Caki2 (cell line): ENCODE measurements around the gene NUDT3. TPM values are rescaled to one million over a fixed set of nuclear protein-coding genes. Genes with fewer than 3 reads are reported as not detected.
"Not testable (repeated sequence)": the region's sequence is repeated elsewhere in the genome, so short reads cannot be mapped to it uniquely, and the experiment has no call there.

Source experiments
- DNase-seq: peaks from one replicate; pipeline ENCODE4 v3.0.0-alpha.2; 2015; ENCODE audit warnings: low read depth
- in situ Hi-C: cut with HindIII; loops from 2 replicates; pipeline ENCODE4 v1.10.0; 2016; ENCODE audit warnings: low sequenced_read_pairs, low pct_unique_long_range_greater_than_20kb, mixed read lengths
- total RNA-seq: library from RNA; depleted of rRNA; stranded (reverse); fragments of >200 nt; shearing (Covaris generic); gene quantifications from 2 replicates; pipeline ENCODE4 v1.2.3, GENCODE V29; 2014; ENCODE audit warnings: low replicate concordance

NUDT3 gene
- total RNA-seq, 1 experiment from 2014 or later: 7.2 TPM

DNA sequence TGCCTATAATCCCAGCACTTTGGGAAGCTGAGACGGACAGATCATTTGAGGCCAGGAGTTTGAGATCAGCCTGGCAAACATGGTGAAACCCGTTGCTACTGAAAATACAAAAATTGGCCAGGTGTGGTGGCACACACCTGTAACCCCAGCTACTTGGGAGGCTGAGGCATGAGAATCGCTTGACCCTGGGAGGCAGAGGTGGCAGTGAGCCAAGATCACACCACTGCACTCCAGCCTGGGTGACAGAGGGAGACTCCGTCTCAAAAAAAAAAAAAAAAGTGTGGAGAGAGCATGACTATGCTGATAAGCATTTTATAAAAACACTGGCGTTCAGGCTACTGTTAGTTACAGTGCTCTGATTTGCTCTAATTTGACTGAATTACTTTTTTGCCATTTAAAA is 14.9 kb downstream of the NUDT3 start:
- in situ Hi-C loops, DNase-seq: not testable (repeated sequence)

GRCh38 chr6:34375833-34376232 is 16.6 kb downstream of the NUDT3 start:
- no peak for DNase-seq
- in situ Hi-C loops: no loop called here

GRCh38 chr6:34374508-34374907 is 18.0 kb downstream of the NUDT3 start:
- DNase-seq: no peak
- in situ Hi-C loops: no loop called here

GRCh38 chr6:34374069-34374468 is 18.4 kb downstream of the NUDT3 start:
- in situ Hi-C loops: no loop called here
- DNase-seq: no peak

GRCh38 chr6:34373511-34373910 is 19.0 kb downstream of the NUDT3 start:
- DNase-seq: no peak
- in situ Hi-C loops: no loop called here

DNA sequence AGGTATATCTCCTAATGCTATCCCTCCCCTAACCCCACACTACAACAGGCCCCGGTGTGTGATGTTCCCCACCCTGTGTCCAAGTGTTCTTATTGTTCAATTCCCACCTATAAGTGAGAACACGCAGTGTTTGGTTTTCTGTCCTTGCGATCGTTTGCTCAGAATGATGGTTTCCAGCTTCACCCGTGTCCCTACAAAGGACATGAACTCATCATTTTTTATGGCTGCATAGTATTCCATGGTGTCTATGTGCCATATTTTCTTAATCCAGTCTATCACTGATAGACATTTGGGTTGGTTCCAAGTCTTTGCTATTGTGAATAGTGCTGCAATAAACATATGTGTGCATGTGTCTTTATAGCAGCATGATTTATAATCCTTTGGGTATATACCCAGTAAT is 20.6 kb downstream of the NUDT3 start:
- in situ Hi-C loops, DNase-seq: not testable (repeated sequence)

DNA sequence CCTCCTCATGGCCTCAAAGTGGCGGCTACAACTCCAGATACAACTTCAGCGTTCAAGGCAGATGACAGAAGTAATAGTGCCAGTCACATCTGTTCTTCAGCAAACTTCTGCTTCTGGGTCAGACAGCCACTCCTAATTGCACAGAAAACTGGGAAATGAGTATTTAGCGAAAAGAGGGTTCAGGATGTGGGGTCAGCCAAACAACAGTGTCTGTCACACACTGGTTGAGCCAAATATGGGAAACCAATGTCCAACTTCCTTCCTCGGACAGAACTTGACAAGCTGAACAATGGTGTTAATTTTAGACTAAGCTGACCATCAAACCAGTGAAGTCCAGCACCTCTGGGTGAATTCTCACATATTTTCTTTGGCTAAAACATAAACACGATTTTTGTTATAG is 22.1 kb downstream of the NUDT3 start:
- in situ Hi-C loops: no loop called here
- no peak for DNase-seq

DNA sequence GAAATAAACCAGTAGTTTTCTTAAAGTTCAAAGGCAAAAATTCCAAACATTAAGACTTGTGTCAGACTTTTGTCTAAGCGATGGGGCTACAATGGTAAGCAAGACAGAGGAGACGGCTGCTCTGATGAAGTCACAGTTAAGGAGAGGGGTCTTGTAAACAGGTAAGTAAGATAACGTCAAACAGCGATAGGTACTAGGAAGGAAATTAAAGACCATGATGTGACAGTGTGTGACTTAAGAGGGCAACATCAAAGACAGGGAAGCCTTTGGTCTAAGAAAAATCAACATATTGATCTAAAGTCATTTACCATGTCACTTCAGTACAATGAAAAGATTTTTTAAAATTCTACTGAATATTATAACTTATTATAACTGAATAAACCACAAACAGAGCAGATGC is 23.1 kb downstream of the NUDT3 start:
- in situ Hi-C loops: no loop called here
- DNase-seq: no peak

DNA sequence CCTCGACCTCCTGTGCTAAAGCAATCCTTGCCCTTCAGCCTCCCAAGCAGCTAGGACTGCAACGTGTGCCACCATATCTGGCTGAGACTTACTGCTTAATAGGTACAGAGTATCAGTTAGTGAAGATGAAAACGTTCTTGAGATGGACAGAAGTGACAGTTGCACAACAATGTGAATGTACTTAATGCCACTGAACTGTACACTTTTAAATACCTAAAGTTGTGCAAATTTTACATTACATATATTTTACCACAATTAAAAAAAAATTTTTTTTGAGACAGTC is 25.9 kb downstream of the NUDT3 start:
- no peak for DNase-seq
- in situ Hi-C loops: no loop called here

DNA sequence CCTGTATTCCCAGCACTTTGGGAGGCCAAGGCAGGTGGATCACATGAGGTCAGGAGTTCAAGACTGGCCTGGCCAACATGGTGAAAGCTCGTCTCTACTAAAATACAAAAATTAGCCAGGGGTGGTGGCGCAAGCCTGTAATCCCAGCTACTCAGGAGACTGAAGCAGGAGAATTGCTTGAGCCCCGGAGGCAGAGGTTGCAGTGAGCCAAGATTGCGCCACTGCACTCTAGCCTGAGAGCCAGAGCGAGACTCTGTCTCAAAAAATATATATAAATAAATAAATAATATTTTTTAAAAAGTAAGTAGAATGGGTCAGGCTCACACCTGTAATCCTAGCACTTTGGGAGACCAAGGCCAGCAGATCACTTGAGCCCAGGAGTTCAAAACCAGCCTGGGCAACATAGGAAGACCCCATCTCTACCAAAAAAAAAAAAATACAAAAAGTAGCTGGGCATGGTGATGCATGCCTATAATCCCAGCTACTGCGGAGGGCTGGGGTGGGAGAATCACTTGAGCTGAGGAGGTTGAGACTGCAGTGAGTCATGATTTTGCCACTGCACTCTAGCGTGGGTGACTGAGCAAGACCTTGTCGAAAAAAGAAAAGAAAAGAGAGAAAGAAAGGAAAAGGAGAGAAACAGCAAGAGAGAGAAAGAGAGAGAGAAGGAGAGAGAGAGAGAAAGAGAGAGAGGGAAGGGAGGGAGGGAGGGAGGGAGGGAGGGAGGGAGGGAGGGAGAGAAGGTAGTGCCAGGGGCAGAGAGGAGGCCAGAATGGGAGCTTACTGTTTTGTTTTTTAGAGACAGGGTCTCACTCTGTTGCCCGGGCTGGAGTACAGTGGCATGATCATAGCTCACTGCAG is 26.5 kb downstream of the NUDT3 start:
- DNase-seq: peak; percentile 54
- in situ Hi-C loops: not testable (repeated sequence)

- DNase-seq, in situ Hi-C loops: not testable (repeated sequence)
Measured at GRCh38 chr6:34363681-34364075, 28.8 kb downstream of the NUDT3 start.

DNA sequence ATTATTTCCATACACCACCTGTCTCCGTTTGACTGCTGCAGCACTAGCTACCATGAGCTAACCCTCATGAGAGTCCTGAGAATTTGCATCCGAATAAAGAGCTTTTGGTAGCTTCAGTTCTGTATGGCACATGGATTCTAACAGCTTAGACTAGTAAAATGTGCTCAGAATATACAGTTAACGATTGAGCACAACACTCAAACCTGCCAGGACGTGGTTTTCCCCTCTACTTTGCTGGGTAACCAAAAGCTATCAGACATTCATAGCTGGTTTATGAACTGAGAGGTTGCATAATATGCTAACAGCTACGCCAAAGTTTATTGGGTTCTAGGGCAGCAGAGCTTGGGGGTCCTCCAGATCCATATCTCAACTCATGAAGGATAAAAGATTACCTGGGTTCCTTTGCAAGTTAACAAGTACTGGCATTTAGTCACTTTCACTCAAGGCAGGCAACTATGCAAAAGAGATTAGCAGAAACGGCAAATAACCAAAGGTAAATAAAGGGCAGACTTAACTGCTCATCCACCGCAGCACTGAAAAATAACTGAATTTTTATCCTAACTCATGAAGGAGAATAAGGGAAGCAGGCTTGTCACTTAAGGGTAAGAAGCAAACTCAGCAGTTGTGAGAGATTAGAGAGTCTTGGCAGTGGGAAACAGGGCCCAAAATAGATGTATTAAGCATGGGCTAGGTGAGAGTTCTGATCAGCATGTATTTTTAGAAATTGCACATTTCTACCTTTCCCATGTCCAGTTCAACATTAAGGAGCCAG is 29.4 kb downstream of the NUDT3 start:
- in situ Hi-C loops: no loop called here
- no peak for DNase-seq

DNA sequence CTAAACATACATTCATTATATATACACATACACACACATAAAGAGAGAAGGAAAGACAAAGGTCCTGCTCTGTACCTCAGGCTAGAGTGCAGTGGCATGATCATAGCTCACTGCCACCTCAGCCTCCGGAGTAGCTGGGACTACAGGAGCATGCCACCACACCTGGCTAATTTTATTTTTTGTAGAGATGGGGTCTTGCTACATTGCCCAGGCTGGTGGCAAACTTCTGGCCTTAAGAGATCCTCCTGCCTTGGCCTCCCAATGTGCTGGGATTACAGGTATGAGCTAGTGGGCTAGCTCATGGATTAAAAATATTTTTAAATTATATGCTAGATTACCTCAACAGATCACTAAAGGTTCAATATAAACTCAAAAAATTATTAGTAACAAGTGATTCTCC is 30.3 kb downstream of the NUDT3 start:
- no peak for DNase-seq
- in situ Hi-C loops: no loop called here

DNA sequence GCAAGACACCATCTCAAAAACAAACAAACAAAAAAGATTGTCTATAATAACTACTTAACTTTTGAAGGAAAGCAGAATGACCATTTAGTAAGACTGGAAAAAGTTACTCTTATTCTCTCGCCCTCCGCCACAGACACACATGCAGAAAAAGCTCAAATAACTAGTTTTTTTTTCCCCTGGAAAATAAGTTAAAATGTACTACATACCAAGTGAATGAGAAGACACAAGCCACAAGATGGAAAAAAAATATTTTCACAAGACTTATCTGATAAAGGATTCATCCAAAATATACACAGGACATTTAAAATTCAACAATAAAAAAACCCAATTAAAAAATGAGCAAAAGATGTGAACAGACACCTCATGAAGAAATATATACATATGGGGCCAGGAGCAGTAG is 31.9 kb downstream of the NUDT3 start:
- peak; percentile 46 for DNase-seq
- in situ Hi-C loops: no loop called here

DNA sequence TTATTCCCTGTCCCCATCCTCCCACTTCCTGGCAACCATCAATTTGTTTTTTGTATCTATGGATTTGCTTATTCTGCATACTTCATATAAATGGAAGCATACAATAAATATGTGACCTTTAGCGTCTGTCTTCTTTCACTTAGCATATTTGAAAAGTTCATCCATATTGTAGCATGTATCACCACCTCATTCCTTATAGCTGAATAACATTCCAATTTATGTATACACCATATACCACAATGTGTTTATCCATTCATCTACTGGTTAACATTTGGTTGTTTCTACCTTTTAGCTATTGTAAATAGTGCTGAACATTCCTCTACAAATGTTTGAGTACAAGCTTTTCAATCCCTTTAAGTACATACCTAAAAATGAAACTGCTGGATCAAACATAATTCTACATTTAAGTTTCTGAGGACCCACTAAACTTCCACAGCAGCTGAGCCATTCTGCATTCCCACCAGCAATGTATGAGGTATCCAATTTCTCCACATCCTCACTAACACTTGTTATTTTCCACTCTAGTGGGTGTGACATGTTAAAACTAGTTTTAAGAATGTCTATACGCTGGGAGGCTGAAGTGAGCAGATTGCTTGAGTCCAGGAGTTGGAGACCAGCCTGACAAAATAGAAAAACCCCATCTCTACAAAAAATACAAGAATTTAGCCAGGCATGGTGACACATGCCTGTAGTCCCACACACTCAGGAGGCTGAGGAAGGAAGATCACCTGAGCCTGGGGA is 32.9 kb downstream of the NUDT3 start:
- in situ Hi-C loops: no loop called here
- DNase-seq: peak; percentile 18

- in situ Hi-C loops: no loop called here
- DNase-seq: no peak
Measured at GRCh38 chr6:34358389-34358905, 34.0 kb downstream of the NUDT3 start.

- no peak for DNase-seq
- in situ Hi-C loops: no loop called here
Measured at GRCh38 chr6:34357937-34358336, 34.5 kb downstream of the NUDT3 start.

DNA sequence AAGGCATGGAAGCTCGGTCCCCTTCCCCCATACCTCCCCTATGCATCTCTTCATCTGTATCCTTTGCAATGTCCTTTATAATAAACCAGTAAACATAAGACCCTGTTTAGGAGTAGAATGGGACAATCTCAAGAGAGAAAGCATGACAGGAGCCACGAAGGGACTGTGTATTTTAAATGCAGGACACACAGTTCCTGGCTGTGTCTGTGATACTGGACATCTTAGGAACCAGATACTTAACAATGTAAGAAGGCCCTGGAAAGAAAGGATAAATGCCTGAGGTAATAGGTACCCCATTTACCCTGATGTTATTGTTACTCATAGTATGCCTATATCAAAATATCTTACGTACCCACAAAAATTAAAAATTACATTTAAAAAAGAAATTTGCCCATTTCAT is 36.6 kb downstream of the NUDT3 start:
- DNase-seq: no peak
- in situ Hi-C loops: no loop called here

- in situ Hi-C loops: not testable (repeated sequence)
Measured at GRCh38 chr6:34354230-34354629, 38.2 kb downstream of the NUDT3 start.

More at GRCh38 chr6:34354230-34354629, 38.2 kb downstream of the NUDT3 start:
- DNase-seq: not testable (repeated sequence)
